ENCODE data around the gene CAPZB.

GRCh38 chr1:19443326-19443725, 42.0 kb downstream of the CAPZB start:
- TF ChIP-seq POLR2A (IDR thresholded peaks at IDR 0.05; ENCODE audit: low read length) (no peak), GATA1 (IDR thresholded peaks at IDR 0.05; ENCODE audit: low read depth, low read length) (no peak)

Measured in erythroblast (primary cell).